A673 (cell line): ENCODE results near the gene WDR17.

Experiments
- EZH2 ChIP-seq: fragments of 200-600 bp; sonication (generic); IDR thresholded peaks from 2 replicates; pipeline ENCODE4 v1.6.1; 2017; ENCODE audit warnings: borderline replicate concordance, low read depth, mild to moderate bottlenecking, mixed read lengths, antibody characterized with exemption, low read length; ENCODE audit not compliant: poor library complexity, severe bottlenecking
- TF ChIP-seq, protein P1 (sequence below): fragments of 300-800, 200-600 bp; sonication (generic); conservative IDR thresholded peaks from 2 replicates; pipeline ENCODE4 v1.5.1; 2017; ENCODE audit warnings: low read depth, mild to moderate bottlenecking, antibody characterized with exemption, low read length, moderate library complexity, mixed read lengths

DNA sequence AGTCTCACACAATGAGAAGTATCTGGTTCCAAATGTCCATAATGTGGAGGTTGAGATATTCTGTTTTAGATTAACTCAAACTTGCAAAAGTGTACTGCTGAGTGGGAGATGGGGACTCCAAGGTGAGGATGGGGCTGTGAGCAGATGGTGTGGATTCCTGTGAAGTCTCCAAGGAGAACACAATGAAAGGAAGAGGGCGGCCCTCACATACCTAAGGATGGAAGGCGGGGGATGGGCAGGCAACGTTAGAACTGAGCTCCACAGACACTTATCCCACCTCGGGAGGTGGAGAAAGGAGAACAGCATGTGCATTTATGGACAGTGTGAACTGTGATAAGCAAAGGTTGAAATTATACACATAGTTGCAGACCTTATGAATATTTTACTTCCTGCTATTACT is 139.7 kb downstream of the WDR17 start:
- no peak for TF ChIP-seq EZH2
- TF ChIP-seq, protein P1, sequence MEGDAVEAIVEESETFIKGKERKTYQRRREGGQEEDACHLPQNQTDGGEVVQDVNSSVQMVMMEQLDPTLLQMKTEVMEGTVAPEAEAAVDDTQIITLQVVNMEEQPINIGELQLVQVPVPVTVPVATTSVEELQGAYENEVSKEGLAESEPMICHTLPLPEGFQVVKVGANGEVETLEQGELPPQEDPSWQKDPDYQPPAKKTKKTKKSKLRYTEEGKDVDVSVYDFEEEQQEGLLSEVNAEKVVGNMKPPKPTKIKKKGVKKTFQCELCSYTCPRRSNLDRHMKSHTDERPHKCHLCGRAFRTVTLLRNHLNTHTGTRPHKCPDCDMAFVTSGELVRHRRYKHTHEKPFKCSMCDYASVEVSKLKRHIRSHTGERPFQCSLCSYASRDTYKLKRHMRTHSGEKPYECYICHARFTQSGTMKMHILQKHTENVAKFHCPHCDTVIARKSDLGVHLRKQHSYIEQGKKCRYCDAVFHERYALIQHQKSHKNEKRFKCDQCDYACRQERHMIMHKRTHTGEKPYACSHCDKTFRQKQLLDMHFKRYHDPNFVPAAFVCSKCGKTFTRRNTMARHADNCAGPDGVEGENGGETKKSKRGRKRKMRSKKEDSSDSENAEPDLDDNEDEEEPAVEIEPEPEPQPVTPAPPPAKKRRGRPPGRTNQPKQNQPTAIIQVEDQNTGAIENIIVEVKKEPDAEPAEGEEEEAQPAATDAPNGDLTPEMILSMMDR = no peak
